B cell (primary cell): ENCODE data around the gene ZC3HAV1L.

Source experiments
- CTCF ChIP-seq: fragments of 200-600 bp; IDR thresholded peaks from one replicate; pipeline ENCODE4 v1.8.0; 2022; ENCODE audit warnings: antibody characterized with exemption, mild to moderate bottlenecking
- EZH2 ChIP-seq: IDR thresholded peaks from 2 replicates; pipeline ENCODE4 v1.6.1; 2012; ENCODE audit warnings: borderline replicate concordance, low read depth, mild to moderate bottlenecking, moderate library complexity, low read length; ENCODE audit not compliant: insufficient read depth, poor library complexity, severe bottlenecking

- TF ChIP-seq CTCF (no peak), EZH2 (no peak)
These were observed 55.8 kb downstream of the ZC3HAV1L start for GRCh38 chr7:138979988-138980562.
